HCT116 (cell line): ENCODE results near the gene SCCPDH.

Source experiments
- POLR2AphosphoS5 ChIP-seq: IDR thresholded peaks from 2 replicates; pipeline ENCODE4 v1.6.1; 2011; ENCODE audit warnings: mild to moderate bottlenecking, low read depth, low read length, moderate library complexity
- TF ChIP-seq, protein P1 (sequence below), 3 experiments: fragments of 200-600 bp in 1 of 3; sonication (generic) in 1 of 3; IDR thresholded peaks in 2 of 3; conservative IDR thresholded peaks in 1 of 3; 2 replicates each; pipeline ENCODE4 v1.5.1; 2012 to 2017; ENCODE audit warnings: low read depth in 2 of 3, low read length in 2 of 3, antibody characterized with exemption in 1 of 3, borderline replicate concordance in 1 of 3, control low read depth in 1 of 3, mild to moderate bottlenecking in 1 of 3, mixed read lengths in 1 of 3, mixed run types in 1 of 3, moderate library complexity in 1 of 3; ENCODE audit not compliant: insufficient read depth in 1 of 3

DNA sequence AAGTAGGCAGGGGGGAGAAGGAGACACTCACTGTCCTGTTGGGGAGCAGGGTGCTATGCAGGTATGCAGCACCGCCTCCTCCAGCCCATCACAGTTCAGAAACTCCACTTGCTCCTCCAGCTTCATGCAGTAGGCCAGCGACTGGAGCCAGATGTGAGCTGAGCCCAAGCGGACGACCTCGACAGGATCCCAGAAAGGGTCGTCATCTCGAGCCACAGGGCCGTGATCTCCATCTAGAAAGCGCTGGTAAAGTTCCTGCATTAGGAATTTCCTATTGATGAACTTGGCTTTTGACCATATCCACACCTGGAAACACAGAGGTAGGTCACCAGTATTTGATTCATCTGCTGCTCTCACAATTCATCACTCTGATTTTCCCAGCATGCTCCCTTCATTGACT is 56.1 kb downstream of the SCCPDH start:
- TF ChIP-seq, protein P1, sequence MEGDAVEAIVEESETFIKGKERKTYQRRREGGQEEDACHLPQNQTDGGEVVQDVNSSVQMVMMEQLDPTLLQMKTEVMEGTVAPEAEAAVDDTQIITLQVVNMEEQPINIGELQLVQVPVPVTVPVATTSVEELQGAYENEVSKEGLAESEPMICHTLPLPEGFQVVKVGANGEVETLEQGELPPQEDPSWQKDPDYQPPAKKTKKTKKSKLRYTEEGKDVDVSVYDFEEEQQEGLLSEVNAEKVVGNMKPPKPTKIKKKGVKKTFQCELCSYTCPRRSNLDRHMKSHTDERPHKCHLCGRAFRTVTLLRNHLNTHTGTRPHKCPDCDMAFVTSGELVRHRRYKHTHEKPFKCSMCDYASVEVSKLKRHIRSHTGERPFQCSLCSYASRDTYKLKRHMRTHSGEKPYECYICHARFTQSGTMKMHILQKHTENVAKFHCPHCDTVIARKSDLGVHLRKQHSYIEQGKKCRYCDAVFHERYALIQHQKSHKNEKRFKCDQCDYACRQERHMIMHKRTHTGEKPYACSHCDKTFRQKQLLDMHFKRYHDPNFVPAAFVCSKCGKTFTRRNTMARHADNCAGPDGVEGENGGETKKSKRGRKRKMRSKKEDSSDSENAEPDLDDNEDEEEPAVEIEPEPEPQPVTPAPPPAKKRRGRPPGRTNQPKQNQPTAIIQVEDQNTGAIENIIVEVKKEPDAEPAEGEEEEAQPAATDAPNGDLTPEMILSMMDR (IDR thresholded peaks at IDR 0.05 in 2 of 3, conservative IDR thresholded peaks at IDR 0.05 in 1 of 3; ENCODE audit: borderline replicate concordance in 1 of 3, insufficient read depth in 1 of 3, low read depth in 2 of 3, low read length in 2 of 3) = no peak
- no peak for TF ChIP-seq POLR2AphosphoS5
